GM18519 (cell line): Measurements from ENCODE around the gene SNUPN.

Source experiments
- ATAC-seq: cut with Tn5 transposase; IDR thresholded peaks from one replicate; pipeline ENCODE4 v1.9.1; 2021; ENCODE audit warnings: mild to moderate bottlenecking, moderate library complexity; ENCODE audit not compliant: unreplicated experiment, low FRiP score

The SNUPN gene

GRCh38 chr15:75654201-75654907 lies 28.8 kb upstream of the SNUPN start:
- ATAC-seq: no peak

GRCh38 chr15:75653347-75653913 lies 27.9 kb upstream of the SNUPN start:
- no peak for ATAC-seq

- no peak for ATAC-seq
Measured at GRCh38 chr15:75651810-75652543, 26.5 kb upstream of the SNUPN start.

- ATAC-seq: no peak
Measured at GRCh38 chr15:75650908-75651809, 25.6 kb upstream of the SNUPN start.

- ATAC-seq: no peak
Measured at GRCh38 chr15:75649848-75650247, 24.3 kb upstream of the SNUPN start.

GRCh38 chr15:75649045-75649761 lies 23.7 kb upstream of the SNUPN start:
- no peak for ATAC-seq

- ATAC-seq: no peak
Measured at GRCh38 chr15:75648156-75649000, 22.9 kb upstream of the SNUPN start.

- no peak for ATAC-seq
Measured at GRCh38 chr15:75647370-75648155, 22.0 kb upstream of the SNUPN start, which contains the start of gene SNX33. TSS of gene SNX33 (plus strand) at chr15:75647912. CDS start at chr15:75649103, 1,191 bp downstream.

- no peak for ATAC-seq
Measured at GRCh38 chr15:75646944-75647364, 21.4 kb upstream of the SNUPN start.

GRCh38 chr15:75646112-75646943 lies 20.8 kb upstream of the SNUPN start:
- no peak for ATAC-seq

- ATAC-seq: no peak
Measured at GRCh38 chr15:75644376-75644775, 18.9 kb upstream of the SNUPN start.

- no peak for ATAC-seq
Measured at GRCh38 chr15:75641603-75642002, 16.1 kb upstream of the SNUPN start.

GRCh38 chr15:75641179-75641503 lies 15.6 kb upstream of the SNUPN start:
- no peak for ATAC-seq

- ATAC-seq: peak; percentile 18
Measured at GRCh38 chr15:75640483-75641178, 15.1 kb upstream of the SNUPN start.

GRCh38 chr15:75639709-75640482 lies 14.4 kb upstream of the SNUPN start, which contains the start of gene IMP3:
TSS of gene IMP3 (minus strand) at chr15:75640224. CDS start at chr15:75640168, 56 bp downstream.
- ATAC-seq: peak; percentile 81

- ATAC-seq: no peak
Measured at GRCh38 chr15:75639191-75639708, 13.7 kb upstream of the SNUPN start.
